ENCODE measurements around the gene LRRTM3.

The LRRTM3 gene

DNA sequence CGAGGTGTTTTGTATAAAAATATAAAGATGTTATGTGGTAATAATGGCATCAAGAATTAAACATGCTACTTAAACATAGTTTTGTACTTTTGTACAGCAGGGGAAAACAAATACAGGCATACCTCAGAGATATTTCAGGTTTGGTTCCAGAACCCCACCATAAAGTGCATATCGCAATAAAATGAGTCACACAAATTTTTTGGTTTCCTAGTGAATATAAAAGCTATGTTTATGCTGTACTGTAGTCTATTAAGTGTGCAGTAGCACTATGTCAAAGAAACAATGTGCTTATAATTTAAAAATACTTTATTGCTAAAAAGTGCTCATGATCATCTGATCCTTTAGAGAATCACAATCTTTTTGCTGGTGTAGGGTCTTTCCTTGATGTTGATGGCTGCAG is 17.8 kb downstream of the LRRTM3 start:
- TF ChIP-seq, protein P1, sequence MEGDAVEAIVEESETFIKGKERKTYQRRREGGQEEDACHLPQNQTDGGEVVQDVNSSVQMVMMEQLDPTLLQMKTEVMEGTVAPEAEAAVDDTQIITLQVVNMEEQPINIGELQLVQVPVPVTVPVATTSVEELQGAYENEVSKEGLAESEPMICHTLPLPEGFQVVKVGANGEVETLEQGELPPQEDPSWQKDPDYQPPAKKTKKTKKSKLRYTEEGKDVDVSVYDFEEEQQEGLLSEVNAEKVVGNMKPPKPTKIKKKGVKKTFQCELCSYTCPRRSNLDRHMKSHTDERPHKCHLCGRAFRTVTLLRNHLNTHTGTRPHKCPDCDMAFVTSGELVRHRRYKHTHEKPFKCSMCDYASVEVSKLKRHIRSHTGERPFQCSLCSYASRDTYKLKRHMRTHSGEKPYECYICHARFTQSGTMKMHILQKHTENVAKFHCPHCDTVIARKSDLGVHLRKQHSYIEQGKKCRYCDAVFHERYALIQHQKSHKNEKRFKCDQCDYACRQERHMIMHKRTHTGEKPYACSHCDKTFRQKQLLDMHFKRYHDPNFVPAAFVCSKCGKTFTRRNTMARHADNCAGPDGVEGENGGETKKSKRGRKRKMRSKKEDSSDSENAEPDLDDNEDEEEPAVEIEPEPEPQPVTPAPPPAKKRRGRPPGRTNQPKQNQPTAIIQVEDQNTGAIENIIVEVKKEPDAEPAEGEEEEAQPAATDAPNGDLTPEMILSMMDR (IDR thresholded peaks at IDR 0.05; ENCODE audit: low read depth, low read length, missing control alignments) = no peak
- no peak for DNase-seq (ENCODE audit: extremely low read depth, low read depth)

DNA sequence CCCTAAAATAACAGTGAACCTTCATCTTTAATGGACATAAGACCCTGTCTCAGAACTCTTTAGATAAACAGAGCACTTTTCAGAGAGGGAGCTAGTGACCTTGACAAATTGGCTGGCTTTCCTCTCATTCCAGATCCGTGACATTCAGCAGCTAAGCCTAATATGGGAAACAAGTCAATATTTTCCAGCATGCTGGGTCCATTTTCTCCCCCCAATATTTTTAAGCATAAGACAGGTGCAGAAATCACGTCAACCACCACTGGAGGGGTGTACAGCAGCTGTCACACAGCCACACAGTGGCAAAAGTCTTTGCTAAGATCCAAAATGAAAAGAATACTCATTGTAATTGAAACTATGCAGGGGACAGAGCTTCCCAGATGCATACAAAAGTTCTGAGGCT is 26.1 kb downstream of the LRRTM3 start:
- H3K4me3 ChIP-seq (replicated peaks; ENCODE audit: low read depth, low read length) = no peak overlapping the region
- TF ChIP-seq, protein P1 (IDR thresholded peaks at IDR 0.05; ENCODE audit: low read depth, low read length, missing control alignments) = no peak
- DNase-seq (ENCODE audit: extremely low read depth, low read depth) = no peak

More for the DNA sequence above, 17.8 kb downstream of the LRRTM3 start:
- H3K4me3 ChIP-seq (replicated peaks; ENCODE audit: low read depth, low read length) = no peak overlapping the region

DNA sequence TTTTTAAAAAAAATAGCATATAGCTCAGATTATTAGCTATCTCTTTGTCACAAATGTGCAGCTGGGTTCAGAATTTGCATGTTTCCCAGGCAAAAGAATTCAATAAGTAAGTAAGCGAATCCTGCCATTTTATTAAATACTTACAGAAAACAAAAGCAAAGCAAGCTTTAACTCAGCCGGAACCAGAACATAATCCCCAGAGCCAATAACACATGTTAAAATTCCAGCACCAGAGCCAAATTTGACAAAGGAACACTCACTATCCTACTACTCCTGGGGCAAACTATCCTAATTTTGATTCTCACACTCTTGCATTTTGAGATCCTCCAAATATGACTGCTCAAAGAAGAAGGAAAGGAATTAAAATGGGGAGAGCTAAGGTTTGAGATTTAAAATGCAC is 32.6 kb downstream of the LRRTM3 start:
- TF ChIP-seq, protein P1 (IDR thresholded peaks at IDR 0.05; ENCODE audit: low read depth, low read length, missing control alignments) = no peak
- DNase-seq (ENCODE audit: extremely low read depth, low read depth) = no peak
- H3K4me3 ChIP-seq (replicated peaks; ENCODE audit: low read depth, low read length) = no peak overlapping the region

DNA sequence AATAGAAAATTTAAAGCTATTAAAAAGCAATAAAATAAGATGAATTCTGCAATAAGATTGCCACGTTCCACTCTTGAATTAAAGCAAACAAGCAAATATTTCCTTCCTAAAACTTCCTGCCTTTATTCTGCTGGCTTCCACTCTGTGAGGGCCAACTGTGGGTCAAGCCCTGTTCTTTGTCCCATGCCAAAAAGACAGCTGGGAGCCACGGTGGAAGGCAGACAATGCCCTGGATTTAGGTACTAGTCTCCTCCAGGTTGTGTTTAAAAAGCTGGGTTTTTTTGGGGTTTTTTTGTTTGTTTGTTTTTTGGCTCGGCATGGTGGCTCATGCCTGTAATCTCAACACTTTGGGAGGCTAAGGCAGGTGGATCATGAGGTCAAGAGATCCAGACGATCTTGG is 39.1 kb downstream of the LRRTM3 start:
- no peak for DNase-seq (ENCODE audit: extremely low read depth, low read depth)
- TF ChIP-seq, protein P1 (IDR thresholded peaks at IDR 0.05; ENCODE audit: low read depth, low read length, missing control alignments) = no peak
- H3K4me3 ChIP-seq (replicated peaks; ENCODE audit: low read depth, low read length) = no peak overlapping the region

DNA sequence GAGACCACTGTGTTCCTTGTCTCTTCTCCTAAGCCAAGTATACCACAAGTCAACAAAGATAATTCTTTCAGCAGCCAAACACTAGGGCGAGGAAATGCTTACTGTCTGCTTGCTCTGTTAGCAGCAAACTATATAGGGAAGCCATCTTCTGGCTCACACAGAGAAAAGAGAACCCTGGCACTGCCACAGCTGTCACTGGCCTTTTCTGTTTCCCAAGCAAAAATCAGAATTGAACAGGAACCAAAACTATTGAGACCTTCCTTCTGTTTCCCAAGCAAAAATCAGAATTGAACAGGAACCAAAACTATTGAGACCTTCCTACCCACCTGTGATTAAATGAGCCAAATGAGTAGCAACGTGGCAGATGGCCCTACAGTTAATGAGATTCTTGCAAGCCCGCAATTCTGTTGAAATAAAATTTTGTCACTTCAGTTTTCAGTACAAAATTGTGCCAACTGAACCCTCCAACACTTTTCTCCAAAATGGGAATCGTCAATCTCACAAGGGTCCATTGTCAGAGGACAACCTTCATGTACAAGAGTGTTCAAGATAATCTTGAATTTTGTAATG is 54.5 kb downstream of the LRRTM3 start:
- TF ChIP-seq, protein P1 (IDR thresholded peaks at IDR 0.05; ENCODE audit: low read depth, low read length, missing control alignments) = no peak
- H3K4me3 ChIP-seq (replicated peaks; ENCODE audit: low read depth, low read length) = no peak overlapping the region
- no peak for DNase-seq (ENCODE audit: extremely low read depth, low read depth)

DNA sequence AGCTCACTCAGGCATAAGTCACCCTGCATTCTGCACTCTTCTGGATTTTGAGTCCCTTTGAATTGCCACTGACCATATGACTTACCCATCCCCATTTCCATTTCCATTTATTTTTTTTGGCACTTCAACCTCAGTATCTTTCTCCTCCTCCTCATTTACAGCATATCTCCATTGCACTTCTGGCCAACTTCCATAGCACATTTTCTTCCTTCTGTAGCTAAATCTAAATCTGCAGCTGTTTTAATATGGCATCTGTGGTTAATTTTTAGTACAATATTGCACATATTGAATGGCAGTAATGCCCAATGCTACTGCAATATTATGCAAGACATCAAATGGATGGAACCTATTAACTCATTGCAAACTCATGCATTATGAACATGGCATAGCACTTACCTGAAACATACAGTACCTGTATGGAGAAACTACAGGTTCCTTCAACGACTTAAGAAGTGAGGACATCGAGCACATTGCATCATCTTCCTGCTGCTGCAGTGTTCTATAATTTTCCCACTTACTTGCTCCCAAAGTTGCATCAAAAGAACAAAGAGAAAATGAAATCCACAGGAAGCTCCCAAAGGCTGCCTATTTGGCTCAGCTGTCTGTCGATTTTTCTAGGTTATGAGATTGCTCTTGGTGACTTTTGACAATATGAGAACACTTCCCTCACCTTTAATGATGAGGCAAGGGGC is 55.7 kb downstream of the LRRTM3 start:
- DNase-seq (ENCODE audit: extremely low read depth, low read depth) = no peak
- no peak overlapping the region for H3K4me3 ChIP-seq (replicated peaks; ENCODE audit: low read depth, low read length)
- TF ChIP-seq, protein P1 (IDR thresholded peaks at IDR 0.05; ENCODE audit: low read depth, low read length, missing control alignments) = no peak
